SIG-M5 treated with dmso at 0.1 percent for 504 hours (cell line): ENCODE measurements around the gene TGIF2.
"Not testable (repeated sequence)": the region's sequence is repeated elsewhere in the genome, so short reads cannot be mapped to it uniquely, and the experiment has no call there.

Experiments used
- DNase-seq: peaks from one replicate; lab custom pipeline; 2025; ENCODE audit not compliant: unreplicated experiment; lab: John Stamatoyannopoulos, UW

TGIF2 gene

DNA sequence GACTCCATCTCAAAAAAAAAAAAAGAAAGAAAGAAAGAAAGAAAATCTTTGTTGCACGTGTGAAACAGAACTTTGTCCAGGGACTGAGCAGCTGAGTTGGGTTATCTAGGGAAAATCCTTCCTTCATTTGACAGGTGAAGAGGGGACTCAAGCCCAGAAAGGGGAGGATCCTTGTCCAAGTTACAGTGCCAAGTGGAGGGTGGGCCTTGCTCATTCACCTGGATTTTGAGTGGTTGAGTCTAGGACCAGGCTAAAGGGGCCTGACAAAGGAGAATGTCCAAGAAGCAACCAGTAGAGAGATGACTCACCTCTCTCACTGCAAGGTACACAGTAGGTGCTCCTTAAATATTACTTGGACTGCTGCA is 2.7 kb downstream of the TGIF2 start:
- DNase-seq: no peak

DNA sequence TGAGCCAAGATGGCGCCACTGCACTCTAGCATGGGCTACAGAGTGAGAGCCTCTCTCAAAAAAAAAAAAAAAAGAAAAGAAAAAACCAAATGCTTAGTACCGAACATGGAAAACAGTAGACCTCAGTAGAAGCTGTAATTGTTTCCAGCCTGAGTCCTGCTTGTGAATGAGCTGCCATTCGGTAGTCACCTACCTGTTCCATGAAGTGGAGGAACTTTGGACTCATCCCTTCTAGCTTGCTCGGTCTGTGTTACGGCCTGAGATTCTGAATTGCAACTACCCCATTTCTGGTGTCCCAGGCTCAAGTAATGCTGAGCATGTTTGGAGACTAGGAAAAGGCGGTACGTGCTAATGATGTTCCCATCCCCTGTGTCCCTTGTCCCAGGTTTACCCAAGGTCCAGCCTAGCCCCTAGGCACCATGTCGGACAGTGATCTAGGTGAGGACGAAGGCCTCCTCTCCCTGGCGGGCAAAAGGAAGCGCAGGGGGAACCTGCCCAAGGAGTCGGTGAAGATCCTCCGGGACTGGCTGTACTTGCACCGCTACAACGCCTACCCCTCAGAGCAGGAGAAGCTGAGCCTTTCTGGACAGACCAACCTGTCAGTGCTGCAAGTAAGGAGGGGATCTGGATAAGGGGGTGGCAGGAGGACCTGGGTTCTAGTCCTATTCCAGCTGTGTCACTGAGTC is 5.1 kb downstream of the TGIF2 start:
- DNase-seq: no peak

DNA sequence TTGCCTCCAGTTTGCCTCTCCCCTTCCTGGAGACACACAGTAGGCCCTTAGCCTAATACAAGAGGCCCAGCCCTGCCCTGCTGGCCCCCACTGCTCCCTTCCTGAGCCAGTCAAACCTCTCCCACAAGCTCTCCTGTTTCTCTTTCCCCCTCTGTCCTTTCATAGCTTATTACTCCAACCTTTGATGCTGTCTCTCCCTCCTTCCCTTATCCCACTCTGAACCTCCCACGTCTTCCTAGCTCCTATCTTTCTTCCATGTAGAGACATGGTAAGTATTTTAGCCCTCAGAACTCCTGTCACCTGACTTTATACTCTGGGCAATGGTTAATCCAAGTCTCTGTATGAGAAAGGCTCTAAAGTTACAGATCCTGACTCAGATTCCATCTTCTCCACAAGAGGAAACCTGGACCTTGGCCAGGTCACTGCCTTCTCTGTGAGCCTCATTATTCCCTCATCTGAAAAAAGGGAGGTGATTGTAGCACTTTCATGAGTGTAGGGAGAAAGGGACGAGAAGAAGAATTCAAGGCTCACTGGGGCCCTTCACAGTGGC is 6.7 kb downstream of the TGIF2 start:
- no peak for DNase-seq

DNA sequence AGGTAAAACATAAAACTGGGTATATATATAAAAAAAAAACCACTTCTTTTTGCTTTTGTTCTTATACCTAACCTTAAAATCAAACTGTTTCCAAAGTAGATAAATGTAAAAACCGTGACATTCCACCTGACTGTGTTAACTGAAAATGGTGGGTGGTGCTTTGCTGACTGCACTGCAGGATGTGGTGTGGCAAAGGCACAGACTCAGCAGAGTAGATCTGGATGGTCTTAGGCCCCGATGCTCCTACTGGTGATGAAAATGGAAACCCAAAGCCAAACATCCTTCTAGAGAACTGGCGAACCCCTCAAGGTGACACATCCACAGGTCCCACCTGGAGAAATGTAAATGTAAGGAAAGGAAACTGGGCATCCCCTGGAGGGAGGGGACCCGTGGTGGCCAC is 8.9 kb downstream of the TGIF2 start:
- DNase-seq: no peak

DNA sequence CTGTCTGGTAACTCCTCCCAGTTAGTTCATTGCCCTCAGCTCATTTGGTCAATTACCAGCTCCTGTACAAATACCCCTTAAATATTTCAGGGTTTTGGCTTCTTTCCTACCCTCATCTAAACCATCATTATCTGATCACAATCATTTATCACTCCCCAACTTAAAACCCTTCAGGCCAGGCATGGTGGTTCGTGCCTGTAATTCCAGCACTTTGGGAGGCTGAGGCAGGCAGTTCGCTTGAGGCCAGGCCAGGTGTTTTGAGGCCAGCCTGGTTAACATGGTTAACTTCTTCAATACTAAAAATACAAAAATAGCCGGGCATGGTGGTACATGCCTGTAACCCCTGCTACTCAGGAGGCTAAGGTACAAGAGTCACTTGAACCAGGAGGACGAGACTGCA is 9.4 kb downstream of the TGIF2 start:
- no peak for DNase-seq

DNA sequence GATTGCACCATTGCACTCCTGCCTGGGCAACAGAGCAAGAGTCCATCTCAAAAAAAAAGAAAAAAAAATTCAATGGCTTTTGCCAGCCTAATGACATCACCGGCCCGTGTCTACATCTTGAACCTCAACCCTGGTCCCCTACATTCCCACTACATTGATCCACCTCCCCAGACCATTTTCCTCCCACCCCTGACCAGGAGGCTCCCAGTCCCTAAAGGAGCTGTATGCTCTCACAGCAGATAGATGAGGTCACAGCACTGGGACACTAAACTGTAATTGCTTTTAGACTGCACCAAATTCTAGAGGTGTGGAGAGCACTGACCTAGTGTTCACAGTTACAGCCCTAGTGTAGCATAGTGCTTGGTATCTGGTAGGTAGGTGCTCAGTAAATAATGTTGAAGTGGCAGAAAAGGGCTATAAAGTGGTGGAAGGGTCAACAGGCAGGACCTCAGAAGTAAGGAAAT is 10.7 kb downstream of the TGIF2 start:
- no peak for DNase-seq

DNA sequence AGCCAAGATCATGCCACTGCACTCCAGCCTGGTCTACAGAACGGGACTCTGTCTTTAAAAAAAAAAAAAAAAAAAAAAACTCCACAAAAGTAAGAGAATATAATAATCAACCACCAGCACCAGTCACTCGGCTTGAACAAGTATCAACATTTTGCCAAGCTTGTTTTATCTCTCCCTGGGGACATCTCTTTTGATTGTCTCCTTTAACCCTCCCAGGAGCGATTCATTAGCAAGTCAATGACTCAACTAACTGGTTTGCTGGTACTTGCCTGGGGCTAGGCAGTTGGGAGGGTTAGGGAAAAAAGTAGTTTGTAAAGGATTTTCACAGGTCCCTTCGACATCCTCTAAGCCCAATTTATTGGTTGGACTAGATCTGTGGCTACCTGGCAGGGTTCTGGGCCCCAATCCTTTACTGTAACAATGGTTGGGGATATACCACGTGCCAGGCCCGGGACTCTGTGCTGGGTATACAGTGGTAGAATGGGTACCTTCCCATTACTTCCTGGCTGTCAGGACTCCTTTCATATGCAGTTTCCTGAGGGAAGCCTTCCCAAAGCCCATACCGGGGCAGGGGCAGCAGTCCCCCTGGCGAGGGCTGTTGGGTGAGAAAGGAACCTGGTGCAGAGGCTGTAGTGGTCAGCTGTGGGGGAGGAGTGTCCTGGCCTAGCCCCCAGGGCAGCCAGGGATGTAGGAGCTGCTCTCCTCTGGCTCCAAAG is 12.2 kb downstream of the TGIF2 start:
- no peak for DNase-seq

DNA sequence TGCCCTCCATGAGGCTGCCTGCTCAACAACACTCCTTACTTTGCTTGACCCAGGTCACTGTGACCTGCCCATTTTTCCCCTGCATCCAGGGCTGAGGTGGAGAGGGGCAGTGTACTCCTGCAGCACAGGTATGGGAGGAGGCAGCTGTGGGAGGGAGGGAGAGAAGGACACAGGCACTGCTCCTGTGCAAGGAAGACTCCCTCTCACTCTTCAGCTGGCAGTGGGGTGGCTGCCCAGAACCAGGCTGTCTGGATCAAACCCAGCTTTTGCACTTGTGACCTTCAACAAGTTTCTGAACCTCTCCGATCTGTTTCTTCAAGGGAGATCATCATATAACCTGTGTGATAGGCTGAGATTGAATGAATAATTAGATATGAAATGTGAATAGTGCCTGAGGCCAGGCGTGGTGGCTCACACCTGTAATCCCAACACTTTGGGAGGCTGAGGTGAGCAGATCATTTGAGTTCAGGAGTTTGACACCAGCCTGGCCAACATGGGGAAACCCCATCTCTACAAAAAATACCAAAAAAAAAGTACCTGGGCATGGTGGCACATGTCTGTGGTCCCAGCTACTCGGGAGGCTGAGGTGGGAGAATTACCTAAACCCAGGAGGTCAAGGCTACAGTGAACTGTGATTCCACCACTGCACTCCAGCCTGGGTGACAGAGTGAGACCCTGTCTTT is 14.1 kb downstream of the TGIF2 start:
- no peak for DNase-seq

DNA sequence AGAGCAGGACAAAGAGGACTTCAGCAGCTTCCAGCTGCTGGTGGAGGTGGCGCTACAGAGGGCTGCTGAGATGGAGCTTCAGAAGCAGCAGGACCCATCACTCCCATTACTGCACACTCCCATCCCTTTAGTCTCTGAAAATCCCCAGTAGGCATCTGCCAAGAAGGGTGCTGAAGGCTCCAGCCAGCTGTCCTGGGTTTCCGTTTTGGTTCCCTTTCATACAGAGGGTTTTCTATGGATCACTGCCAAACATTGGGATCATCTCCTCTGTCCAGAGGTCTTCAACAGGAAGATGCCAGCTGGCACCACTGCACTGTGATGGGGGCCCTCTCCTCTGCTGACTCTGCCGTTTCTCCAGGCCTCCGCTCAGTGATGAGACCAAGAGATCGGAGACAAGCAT is 17.9 kb downstream of the TGIF2 start:
- DNase-seq: no peak

DNA sequence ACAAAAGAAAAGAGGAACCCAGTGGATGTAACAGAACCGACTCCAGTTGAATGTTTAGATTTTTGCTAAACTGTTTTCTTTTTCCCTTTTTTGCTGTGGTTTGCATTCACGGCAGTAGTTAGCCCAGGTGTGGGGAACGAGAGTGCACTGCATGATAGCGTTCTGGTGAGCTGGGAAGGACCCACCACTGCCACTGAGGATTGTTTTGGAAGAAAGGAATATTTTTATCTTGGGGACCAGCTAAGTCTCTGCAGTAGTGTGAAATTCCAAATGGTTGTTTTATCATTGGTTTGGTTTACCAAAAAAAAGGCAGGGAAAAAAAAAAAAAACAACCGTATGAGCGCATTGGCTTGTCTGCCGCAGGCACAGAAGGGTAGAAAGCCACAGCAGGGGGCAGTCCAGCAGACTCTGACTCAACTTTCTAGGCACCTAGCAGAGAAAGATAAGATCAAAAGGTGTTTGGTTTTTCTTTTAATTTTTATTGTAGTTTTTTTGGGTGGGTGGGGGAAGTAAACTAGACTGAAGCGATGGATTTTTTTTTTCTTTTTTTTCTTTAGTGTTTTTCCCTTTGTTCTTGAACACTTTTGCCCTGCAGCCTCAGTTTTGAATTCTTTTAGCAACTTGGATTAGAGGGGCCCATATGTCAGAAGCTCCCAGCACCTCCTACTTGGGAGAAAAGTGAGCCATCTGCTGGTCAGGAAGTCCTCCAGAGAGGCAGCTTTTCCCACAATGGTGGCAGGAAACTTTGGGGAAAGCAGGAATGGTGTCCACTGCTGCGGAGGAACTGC is 18.7 kb downstream of the TGIF2 start:
- no peak for DNase-seq

DNA sequence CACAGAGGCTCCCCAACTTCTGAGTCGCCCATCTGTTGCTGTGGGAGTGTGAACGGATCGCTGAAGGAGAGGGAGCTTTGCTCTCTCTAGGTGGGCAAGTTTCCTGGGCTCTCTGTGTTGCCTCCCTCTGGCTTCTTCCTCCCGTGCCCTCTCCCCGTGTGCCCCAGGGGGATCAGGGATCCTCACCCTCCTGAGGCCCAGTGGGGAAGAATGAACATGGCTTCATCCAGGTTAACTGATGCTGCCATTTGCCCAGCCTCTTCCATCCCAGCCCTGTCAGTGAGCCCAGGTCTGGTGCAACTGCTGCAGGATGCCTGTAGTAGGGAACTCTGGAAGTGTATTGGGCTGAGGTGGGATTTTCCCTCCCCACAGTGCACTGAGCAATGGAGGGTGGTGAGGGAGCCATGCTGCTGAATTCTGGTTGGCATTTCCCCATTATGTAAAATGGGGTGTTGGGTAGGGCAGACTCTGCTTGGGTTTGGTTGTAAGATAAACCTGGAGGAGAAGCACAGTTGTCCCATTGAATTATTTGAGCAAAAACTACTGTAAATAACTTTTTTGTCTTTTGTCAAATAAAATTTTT is 20.0 kb downstream of the TGIF2 start:
- no peak for DNase-seq

DNA sequence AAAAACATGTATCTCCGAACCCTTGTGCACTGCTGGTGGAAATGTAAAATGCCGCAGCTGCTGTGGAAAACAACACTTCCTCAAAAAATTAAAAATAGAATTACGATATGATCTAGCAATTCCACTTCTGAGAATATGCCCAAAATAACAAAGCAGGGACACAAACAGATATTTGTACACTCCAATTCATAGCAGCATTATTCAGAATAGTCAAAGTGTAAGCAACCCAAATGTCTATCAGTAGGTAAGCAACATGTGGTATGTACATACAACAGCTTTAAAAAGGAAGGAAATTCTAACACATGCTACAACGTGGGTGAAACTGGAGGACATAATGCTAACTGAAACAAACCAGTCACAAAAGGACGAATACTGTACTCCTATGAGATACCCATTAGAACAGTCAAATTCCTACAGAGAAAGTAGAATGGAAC is 26.5 kb downstream of the TGIF2 start:
- DNase-seq: peak; percentile 50

DNA sequence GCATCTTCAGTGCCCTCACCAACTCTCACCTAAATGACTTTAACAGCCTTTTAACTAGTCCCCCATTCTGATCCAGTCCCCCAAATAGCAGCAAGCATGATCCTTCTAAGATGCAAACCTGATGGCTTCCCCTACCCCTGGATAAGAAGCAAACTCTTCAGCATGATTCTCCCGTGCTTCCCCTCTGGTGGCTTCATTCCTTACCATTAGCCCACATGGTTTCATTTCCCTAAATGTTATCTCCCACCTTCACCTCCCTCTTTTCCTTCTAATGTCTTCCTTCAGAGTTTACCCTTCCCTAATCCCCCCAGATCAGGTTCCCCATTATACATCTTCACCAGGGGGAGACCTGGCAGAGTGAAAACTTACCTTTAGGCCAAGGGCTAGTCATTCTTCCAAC is 28.1 kb downstream of the TGIF2 start:
- DNase-seq: peak; percentile 30

DNA sequence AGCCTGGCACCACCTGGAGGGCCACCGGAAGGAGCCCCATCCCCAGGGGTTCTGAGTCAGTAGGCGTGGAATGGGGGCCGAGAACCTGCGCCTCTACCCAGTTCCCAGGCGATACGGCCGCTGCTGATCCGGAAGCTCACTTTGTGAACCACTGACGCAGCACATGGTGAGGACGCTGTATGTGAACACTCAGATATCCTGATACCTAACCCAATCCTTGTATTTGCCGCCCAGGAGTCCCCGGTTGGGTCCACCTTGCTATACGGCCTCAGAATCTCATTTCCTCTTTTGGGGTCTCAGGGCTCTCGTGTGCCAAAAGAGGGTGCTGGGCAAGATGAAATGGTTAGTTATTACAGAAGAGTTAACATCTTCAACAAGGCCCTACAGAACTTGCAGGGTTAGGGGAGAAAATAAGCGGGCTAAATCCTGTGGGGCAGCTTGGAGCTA is 31.6 kb downstream of the TGIF2 start:
- peak; percentile 68 for DNase-seq

DNA sequence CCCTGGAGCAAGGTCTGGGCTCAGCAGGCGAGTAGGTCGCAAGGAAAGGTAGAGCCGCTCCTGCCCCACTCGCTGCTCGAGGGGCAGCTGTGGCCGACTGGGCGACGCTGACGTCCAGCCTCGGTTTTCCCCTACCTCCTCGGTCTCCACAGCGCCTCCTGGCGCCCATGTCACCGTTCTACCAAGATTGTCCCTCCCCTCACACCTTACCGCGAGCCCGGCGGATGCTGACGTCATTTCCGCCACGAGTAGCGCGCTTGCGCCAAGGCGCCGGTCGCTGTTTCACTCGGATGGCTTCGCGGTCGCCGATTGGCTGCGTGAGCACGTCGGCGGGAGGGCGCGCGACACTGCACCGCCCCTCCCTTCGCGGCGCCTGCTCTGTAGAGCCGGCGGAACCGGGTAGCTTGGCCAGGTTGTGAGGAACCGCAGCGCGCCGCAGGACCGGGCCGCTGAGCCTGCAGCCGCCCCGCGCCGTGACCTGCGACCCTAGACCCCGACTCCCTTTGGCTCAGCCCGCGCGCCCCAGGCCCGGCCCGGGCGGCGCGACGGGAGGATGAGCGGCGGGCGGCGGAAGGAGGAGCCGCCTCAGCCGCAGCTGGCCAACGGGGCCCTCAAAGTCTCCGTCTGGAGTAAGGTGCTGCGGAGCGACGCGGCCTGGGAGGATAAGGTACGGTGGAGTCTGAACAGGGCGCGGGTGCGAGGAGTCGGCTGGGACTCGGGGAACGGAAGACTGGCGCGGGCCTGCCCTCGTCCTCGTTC is 32.2 kb downstream of the TGIF2 start, which contains the start of gene RAB5IF:
TSS of gene RAB5IF (plus strand) at position 381 of the 759 bp plus-strand sequence. CDS start at position 554, 173 bp downstream.
- peak; percentile 97 for DNase-seq

DNA sequence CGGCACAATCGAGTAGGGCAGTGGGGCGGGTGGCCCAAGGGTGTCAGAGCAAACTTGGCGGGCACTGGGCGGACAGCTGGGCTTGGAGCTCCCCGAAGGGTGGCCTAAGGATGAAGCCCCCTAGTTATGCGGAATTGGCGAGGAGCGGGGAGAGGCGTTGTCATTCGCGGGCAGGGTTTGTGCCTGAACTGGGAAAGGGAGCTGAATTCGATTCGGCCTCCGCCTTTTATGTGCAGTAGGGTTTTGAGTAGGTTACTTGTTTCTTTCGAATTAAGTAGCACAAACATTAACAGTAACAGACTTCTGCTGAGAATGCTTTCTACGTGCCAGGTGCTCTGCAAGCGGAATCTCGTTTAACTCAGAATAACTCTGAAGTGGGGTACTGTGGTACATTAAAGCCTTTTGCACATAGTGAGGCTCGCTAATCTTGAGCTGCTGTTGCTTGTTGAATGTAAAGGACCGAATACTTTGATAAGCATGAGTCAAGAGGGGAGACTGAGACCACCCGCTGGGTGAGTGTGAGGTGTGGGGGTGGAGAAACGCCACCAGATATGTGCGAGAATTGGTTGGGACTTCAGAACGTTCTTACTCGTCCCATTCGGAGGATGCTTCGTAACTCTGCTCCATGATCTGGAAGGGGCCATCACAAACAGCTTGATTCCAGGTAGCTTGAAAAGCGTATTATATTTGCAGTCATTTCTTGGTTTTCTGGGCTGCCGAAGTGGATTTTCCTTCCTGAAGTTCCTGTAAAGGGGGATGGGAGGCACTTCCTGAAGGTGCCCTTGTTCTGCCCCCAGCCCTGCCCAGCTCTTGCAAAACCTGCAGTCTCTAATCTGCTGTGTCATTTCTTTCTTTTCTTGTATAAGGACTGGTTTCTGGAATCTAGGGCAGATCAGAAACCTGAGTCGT is 33.0 kb downstream of the TGIF2 start:
- peak; percentile 92 for DNase-seq

DNA sequence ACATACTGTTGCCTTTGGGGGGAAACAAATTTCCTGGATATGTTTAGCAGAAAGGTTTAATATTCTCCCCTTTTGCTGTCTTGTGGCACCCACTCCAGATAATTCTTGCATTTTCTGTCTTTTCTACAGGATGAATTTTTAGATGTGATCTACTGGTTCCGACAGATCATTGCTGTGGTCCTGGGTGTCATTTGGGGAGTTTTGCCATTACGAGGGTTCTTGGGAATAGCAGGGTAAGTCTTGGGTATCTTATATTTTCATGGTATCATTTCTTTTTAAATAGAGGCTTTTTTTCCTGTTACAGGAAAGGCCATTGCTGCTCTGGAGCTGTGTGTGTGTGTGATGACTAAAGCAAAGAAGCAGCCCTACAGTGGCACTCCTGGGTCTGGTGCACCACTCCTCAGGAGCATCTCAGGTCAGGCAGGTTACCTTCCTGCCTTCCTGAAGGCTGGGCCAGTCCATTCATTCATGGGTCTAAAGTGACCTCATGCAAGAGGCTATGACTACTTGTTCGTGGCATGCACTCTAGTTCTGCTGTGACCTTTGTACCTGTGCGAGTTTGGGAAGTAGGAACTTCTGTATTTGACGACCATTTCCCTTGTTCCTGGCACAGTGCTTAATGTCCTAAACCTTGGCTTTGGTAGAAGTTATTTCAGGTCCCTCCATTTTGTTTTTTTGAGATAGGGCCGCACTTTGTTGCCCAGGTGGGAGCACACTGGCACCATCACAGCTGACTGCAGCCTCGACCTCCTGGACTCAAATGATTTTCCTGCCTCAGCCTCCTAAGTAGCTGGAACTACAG is 34.4 kb downstream of the TGIF2 start:
- no peak for DNase-seq

DNA sequence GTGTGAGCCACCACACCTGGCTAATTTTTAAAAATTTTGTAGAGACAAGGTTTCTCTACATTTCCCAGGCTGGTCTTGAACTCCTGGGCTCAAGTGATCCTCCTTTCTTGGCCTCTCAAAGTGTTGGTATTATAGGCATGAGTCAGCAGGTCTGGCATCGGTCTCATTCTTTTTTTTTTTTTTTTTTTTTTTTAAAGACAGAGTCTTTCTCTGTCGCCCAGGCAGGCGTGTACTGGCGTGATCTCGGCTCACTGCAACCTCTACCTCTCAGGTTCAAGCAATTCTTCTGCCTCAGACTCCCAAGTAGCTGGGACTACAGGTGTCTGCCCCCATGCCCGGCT is 35.0 kb downstream of the TGIF2 start:
- DNase-seq: not testable (repeated sequence)
